Hepatocyte (in vitro differentiated cells): ENCODE measurements around the gene FSIP1.

Source experiments
- EZH2 ChIP-seq: fragments of 200-600 bp; sonication (generic); IDR thresholded peaks from 2 replicates; pipeline ENCODE4 v1.6.1; 2016; ENCODE audit warnings: antibody characterized with exemption, mild to moderate bottlenecking, borderline replicate concordance
- EZH2phosphoT487 ChIP-seq: fragments of 200-600 bp; sonication (generic); IDR thresholded peaks from one replicate; pipeline ENCODE4 v1.6.1; 2018; ENCODE audit warnings: antibody characterized with exemption, mild to moderate bottlenecking, low read depth, moderate library complexity; ENCODE audit not compliant: unreplicated experiment, severe bottlenecking
- TF ChIP-seq, protein P1 (sequence below): fragments of 200-600 bp; sonication (generic); IDR thresholded peaks from 2 replicates; pipeline ENCODE4 v1.5.1; 2016; ENCODE audit warnings: antibody characterized with exemption, mild to moderate bottlenecking; ENCODE audit not compliant: poor library complexity

DNA sequence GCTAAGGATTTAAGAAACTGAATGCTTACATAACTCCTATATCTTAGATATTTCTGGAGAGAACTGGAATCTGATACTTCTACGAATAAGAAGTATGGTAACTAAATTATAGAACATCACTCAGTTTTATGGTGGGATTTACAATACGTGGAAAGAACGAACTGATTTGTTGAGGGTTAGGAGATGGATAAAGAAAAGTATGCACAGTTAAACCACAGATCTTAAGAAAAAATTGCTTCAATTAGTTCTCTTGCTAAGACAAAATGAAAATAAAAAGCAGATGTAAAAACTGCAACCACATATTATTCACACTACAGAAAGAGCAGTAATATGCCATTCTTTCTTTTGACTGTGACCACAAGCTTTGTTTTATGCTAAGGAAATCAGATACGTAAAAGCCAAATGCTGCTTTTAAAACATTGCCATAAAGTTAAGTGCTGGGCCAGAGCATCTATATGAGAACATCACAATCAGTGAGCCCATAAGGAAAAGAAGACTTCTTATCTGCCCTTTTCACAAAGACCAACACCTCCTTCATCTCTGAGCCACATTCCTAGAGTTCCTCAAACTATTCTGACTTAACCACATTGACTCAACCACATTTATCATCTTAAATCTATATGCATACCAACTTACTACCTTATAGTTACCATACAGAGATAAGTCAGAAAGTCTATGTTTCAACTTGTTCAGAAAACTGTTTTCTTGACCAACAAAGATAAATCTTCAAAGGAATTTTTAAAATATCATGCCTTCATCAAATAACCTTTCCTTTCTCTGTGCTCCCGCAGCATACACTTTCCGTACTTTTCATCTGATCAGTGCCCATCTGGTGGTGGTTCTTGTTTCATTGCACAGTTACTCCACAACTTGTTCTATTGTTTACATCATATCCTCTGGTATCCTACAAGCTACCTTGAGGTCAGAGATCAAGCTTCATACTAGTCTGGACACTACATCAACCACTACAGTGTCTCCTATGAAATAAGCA, 61.7 kb downstream of the FSIP1 start:
- TF ChIP-seq, protein P1, sequence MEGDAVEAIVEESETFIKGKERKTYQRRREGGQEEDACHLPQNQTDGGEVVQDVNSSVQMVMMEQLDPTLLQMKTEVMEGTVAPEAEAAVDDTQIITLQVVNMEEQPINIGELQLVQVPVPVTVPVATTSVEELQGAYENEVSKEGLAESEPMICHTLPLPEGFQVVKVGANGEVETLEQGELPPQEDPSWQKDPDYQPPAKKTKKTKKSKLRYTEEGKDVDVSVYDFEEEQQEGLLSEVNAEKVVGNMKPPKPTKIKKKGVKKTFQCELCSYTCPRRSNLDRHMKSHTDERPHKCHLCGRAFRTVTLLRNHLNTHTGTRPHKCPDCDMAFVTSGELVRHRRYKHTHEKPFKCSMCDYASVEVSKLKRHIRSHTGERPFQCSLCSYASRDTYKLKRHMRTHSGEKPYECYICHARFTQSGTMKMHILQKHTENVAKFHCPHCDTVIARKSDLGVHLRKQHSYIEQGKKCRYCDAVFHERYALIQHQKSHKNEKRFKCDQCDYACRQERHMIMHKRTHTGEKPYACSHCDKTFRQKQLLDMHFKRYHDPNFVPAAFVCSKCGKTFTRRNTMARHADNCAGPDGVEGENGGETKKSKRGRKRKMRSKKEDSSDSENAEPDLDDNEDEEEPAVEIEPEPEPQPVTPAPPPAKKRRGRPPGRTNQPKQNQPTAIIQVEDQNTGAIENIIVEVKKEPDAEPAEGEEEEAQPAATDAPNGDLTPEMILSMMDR: no peak
- TF ChIP-seq EZH2phosphoT487: no peak
- TF ChIP-seq EZH2: no peak
